GM19467 (cell line): ENCODE measurements around the gene PIP5KL1.
"Not testable (repeated sequence)": the region's sequence is repeated elsewhere in the genome, so short reads cannot be mapped to it uniquely, and the experiment has no call there.

Experiments used
- ATAC-seq: cut with Tn5 transposase; IDR thresholded peaks from one replicate; pipeline ENCODE4 v1.9.1; 2021; ENCODE audit warnings: mild to moderate bottlenecking, moderate library complexity; ENCODE audit not compliant: unreplicated experiment

The PIP5KL1 gene

DNA sequence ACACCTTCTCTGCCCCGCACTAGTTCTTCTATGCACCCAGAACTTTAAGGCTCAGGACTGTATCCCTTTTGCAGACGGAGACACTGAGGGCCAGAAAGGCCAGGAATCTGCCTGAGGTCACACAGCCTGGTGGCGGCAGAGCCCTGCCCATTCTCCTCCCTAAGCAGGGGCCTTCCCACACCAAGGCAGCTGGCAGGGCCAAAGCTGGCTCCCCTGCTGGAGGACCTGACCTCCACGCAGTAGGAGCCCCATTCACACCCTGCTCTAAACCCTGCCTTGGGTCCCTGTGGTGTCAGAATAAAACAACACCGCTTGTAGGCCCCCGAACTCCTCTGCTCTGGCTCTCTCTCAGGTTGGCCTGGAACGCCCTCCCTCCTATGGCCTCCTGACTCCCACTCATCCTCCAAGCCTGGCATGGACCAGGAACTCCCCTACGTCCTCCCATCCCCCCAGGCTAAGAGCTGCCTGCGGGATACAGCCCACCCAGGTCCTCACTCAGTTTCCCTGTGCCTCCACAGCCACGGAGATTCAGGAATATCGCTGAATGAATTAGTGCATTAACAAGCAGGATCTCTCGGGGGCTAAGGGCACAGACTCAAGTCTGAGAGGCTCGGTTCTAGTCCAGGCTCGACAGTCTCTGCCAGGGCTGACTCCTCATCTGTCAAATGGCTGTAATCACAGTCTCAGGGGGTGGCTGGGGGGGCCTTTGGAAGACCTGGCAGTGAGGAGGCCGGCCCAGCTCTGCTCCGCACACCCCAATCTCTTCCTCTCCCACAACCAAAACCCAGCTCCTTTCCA lies 34.0 kb downstream of the PIP5KL1 start:
- no peak for ATAC-seq

DNA sequence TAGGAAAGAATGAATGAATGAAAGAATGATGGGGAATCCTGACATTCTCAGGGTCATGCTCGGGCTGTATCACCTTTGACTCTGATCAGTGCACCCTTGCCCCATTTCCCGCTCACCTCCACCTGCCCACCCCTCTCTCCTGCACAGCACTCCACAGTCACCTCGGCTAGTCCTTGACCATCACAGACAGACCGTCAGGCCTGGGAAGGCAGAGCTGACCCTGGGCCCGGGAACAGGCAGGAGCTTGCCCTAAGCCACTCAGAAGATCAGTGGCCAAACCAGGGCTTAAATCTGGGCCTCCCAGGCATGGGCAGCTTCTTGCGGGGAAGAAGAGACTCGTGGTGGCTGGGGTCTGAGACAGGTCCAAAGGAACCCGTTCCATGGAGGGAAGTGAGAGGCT lies 34.8 kb downstream of the PIP5KL1 start:
- ATAC-seq = no peak

DNA sequence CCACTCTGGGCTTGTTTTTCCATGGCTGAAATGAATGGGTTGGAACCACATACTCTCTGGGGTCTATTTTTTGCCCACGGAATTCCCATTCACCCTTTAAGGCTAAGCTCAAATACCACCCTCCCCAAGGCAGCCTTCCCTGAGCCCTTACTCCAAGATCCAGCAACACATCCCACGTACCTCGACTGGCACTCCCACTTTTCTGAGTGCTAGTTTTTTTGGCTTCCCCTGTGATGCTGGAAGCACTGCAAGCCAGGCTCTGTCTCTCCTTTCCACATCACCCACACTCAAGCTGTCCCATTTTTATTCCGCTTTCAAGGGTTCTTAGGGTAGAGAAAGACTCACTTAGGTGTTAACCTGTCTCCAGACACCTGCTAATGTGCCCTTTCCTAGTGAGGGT lies 37.2 kb downstream of the PIP5KL1 start:
- ATAC-seq = no peak

DNA sequence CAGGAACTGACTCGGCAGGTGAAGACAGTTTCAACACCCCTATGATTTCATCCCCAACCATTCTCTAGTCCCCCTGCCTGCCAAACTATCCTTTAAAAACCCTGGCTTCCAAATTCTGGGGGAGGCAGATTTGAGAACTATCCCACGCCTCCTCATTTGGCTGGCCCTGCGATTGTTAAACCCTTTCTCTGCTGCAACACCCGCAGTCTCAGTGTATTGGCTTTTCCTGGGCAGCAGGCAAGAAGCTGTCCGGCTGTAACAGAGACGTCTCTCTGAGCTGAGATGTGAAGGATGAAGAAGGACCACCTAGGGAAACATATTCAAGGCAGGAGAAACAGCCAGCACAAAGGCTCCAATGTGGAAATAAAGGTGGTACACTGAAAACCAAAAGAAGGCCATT lies 37.7 kb downstream of the PIP5KL1 start:
- ATAC-seq = no peak

DNA sequence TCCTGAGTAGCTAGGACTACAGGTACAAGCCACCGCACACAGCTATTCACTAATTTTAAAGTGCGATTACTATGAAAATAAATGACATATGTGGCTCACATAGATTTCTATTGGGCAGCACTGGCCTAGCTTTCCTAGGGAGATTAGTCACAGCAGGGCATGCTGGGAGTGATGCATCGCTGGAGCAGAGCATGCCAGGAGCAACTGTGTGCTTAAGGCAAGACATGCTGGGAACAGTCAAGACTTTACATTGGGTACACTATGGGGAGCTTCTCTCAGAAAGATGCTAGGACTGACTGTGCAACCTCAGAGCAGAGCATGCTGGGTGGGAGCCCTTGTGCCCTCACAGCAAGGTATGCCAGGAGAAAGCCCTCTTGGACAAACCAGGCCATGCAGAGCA lies 40.5 kb downstream of the PIP5KL1 start:
- no peak for ATAC-seq

DNA sequence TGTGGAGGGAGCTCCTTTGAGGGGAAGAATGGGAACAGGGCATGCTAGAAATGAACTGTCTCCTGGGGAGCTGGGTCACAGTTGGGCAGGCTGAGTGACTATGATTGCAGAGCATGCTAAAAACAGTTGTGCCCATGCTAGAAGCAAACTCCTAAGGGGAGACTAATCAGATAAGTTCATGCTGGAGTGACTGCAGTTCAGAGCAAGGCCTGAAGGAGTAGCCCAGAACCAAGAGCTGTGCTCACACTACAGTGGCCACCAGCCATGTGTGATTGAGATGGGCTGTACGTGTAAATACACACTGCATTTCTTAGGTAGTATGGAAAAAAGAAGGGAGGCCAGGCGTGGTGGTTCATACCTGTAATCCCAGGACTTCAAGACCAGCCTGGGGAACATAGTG lies 42.8 kb downstream of the PIP5KL1 start:
- no peak for ATAC-seq

DNA sequence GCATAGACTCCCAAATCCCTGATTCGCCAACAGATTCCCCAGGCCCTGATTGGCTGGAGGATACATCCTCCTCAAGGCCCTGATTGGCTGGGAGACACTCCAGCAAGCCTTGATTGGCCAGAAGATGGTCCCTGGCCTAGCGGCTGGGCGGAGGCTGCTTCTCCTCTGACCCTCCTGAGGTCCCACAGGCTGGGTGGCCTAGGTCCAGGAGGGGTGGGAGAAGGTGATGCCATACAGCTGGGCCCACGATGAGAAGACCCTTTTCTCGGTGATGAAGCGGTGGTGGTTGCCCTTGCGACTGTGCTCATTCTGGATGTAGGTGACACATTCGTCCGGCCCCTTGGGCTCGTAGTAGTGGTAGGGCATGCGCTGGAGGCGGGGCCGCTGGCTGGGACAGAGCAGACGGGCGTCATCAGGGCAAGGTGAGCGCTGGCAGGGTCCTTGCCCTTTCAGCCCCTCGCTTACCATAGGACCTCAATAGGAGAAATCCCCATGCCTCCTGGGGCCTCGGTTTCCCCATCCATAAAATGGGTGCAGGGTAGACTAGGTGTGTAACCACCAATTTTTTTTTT lies 44.1 kb downstream of the PIP5KL1 start:
- ATAC-seq = no peak

DNA sequence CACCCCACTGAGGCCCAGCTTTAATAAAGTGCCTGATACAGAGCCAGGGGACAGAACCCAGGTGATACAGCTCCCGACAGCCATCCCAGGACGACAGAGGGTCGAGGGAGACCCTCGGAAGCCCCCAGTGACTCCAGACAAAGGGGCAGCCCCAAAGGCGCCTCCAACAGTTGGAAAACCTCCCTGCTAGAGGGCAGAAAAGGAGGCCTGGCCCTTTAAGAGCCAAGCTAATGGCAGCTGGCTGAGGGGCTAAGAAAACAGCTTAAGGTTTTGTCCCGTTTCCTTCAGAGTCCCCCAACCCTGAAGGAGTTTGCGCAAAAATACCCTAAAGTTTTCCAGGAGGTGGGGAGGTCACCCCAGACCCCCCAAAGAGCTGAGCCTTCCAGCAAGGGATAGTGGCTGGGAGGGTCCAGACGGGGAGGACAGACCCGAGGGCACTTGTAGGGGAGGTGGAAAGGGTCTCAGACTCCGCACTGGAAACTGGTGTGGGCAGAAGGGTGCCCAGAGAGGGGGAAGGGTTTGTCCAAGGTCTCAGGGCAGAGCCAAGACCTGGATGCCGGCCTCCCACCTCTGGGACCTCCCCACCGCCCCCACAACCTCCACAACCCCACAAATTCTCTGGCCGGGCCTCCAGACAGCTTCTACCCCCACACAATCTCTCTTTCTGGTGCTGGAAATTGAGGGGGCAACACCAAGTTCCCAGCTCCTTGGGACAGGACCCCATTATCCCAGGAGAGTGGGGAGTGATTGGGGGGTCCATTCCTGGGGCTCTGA lies 44.9 kb downstream of the PIP5KL1 start:
- no peak for ATAC-seq

DNA sequence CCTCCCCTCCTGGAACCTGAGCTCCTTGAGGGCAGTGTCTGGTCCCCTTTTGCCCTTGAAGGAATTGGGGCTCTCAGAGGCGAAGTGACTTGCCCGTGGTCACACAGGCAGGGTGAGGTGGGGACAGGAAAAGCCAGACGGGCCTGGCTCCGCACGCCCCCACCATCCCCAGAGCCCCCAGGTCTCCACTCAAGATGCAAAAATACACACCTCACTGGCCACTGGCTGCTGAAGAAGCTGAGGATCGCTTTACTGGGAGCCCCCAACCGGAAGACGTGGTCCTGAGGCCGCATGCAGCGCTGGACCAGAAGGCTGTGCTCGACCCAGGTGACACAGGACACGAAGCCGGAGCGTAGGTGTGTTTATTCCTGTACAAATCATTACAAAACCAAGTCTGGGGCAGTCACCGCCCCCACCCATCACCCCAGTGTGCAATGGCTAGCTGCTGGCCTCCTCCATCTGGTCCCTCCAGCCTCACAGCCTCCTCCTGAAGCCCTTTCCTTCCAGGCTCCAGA lies 45.5 kb downstream of the PIP5KL1 start:
- ATAC-seq = no peak

DNA sequence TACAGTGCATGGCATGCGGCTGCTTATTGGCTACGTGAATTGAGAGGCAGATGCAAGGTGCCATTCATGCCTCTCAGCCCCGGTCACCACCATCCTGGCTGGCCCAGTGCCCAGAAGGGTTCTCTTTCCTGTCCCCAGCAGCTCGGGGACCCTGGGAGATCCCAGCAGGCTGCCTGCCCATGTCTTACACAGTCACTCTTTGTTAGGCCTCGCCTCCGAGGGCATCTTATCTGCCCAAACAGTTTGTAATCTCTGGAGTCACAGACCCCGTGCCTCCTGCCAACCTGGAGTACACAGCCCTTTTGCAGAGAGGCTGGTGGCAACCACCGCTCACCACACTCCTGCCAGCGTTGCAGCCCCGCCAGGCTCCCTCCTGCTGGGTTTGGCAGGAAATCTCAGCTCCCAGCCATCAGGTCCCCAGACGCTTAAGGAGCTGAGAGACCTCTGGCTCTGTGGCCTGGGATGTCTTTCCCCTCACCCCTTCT lies 46.1 kb downstream of the PIP5KL1 start:
- no peak for ATAC-seq

DNA sequence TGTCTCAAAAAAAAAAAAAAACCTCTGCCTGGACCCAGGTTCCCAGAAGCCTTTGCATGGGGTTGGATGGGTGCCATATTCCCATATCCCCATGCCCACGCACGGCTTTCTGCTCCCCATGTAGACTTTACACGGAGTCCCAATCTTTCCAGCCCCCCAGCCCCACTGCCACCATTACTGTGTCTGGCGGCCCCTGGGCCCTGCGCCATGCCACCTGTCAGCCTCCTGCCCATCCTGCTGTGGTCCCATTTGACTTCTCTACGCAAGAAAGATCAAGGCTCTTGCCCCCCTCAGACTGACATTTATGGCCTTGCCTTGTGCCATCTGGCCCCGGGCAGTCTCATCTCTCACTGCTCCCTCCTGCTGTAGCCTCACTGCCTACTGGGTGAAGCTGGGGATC lies 46.6 kb downstream of the PIP5KL1 start:
- ATAC-seq = no peak

DNA sequence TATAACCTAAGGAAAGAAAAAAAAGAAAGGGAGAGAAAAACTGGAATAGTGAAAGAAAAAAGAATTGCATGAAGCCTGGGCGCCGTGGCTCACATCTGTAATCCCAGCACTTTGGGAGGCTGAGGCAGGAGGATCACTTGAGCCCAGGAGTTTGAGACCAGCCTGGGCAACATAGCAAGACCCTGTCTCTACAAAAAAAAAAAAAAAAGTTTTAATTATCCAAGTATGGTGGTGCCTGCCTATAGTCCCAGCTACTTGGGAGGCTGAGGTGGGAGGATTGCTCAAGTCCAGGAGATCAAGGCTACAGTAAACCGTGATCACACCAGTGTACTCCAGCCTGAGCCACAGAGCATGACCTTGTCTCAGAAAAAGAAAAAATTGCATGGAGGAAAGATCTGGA lies 48.9 kb downstream of the PIP5KL1 start:
- not testable (repeated sequence) for ATAC-seq

DNA sequence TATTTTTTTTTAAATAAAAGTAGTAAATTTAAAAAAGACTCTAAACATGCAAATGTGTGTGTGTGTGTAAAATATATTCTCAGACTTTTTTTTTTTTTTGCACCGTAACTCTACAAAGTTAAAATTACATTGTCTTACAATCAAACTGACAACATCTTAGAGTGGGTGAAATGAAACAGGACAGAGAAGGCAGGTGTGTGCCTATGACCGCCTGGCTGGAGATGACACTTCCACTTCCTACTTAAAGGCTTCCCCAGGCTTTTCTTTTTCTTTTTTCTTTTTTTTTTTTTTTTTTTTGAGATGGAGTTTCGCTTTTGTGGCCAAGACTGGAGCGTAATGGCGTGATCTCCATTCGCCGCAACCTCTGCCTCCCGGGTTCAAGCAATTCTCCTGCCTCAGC lies 50.4 kb downstream of the PIP5KL1 start:
- no peak for ATAC-seq

DNA sequence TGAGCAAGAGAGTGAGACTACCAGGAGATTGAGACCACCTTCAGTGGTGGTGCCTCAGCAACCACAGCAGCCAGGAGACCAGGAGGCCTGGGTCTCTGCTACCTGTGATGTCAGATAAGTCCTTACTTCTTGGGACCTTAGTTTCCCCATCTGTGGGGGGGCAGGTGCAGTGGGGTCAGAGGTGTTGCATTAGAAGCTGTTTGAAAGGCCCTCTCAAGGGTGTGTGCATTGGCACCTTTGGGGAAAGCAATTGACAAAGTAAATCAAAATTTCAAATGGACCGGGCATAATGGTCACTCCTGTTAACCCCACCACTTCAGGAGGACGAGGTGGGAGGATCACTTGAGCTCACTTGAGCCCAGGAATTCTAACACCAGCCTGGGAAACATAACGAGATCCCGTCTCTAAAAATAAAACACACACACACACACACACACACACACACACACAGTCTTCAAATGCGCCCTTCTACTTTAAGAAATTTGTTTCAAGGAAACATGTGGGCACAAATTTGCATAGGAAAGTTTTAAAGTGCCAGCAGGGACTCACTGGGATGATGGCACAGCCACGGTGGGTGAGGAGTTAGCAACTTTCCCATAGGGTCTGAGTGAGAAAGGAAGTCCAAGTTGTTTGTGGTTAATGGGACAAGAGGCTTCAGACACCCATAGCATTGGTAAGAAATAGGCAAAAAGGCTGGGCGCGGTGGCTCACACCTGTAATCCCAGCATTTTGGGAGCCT lies 51.8 kb downstream of the PIP5KL1 start:
- ATAC-seq = no peak

DNA sequence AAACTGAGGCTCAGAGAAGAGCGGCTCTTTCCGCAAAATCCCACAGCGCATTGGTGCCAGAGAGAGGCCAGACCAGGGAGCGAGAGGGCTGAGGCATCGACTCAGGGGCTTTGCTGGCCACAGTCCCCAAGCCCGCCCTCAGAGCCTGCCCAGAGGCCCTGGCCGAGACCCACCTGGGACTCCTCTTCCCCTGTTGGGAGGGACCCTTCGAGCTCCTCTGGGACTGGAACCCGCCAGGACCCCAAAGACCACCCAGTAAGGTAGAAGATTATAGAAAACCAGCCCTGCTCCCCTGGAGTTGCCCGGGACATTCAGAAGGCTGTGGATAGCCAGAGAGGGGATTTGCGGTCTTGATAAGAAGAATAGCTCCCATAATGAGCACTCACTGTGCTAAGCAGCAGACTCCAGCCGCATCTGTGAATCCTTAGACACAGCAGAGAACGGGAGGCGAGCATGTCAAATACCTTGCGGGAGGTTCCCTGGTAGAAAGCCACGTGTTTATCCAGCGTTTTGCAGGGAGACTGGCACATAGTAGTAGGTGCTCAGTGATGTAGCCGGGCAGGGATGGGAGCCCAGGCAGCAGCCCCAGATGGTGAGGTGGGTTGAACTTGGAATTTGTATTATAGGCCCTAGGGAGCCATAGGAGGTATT lies 52.5 kb downstream of the PIP5KL1 start:
- ATAC-seq = no peak

DNA sequence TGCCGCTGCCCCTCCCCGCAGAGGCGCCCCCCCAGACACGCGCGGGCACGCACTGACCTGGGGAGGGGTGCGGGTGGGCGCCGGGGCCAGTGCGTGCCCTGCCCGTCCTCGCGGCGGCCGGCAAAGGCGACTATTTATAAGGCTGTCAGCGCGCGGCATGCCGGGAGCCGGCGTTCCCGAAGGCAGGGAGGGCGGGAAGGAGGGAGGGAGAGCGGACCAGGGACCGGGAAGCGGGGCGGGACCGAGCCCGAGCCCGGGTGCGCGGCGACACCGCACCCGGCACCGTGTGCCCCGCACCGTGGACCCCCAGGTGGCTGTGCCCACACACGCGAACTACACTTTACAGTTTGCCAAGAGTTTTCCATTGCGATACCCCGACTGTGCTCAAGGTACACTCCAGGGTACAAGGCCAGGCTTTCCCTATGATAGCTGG lies 53.0 kb downstream of the PIP5KL1 start, which contains the start of gene AK1:
Gene AK1, minus strand, starts transcription at position 110 of the 433 bp plus-strand sequence. CDS start 3,058 bp downstream, outside the sequence.
- ATAC-seq = no peak

DNA sequence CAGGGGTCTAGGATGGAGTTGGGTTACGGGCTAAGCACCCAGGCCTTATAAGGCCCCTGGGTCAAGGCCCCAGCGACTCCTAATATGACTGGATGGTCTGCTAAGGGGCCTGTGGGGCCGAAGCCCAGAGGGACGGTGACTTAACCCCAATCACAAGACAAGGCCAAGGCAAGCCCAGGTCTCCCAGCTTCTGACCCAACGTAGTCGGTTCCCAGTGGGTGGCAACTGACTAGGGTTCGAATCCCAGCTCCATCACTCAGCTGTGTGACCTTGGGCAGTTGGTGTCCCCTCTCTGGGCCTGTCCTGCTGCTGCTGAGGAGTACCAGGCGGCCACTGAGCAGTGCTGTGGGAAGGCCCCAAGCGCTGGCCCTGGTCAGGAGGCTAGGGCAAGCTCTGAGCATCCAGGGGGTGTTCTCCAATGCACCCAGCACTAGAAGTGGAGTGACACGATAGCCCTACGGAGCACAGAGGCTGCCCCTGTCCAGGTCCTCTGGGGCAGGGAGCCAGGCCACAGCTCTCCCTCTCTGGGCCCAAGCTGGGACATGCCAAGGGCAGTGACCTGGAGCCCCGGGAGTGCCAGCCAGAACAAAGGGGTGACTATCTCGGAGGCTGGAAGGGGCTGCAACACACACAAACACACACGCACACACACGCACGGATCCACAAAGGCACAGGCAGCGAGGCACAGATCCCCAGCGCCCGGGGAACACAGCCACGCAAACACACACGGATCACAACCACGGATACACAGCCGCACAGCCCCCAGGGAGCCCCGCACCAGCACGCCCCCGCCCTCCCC lies 53.6 kb downstream of the PIP5KL1 start:
- no peak for ATAC-seq

DNA sequence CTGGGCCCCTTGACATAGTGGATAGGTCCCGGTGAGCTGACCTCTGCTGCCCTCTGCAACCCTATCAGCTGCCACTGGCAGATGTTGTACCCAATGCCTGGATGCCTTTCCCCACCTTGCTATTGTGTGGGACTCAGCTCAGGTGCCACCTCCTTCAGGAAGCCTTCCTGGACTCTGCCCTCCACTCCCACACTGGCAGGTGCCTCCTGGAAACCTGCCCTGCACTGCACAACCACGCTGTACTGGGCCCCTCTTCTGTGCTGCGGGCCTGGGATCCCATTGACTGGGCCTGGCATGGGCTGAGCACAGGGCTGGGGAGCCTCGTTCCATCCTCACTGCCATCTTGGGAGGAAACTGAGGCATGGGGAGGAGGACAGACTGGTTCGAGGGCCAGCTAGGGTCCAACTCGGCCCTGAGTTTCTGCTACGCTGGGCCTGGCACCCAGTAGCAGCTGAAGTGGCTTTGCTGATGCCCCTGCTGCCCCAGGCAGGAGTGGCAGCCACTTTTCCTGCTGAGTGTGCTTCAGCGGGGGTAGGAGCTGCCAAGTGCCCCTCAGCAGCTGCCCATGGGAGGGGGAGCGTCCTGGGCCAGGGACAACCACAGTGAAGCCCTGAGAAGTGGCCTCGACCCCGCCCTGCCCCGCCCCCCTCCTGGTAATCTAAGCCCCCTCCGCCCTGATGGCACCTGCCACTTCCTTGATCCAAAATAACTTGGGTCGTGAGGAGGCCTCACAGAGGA lies 54.4 kb downstream of the PIP5KL1 start:
- no peak for ATAC-seq
